Adipocyte (in vitro differentiated cells): ENCODE results near the gene MAMSTR.
A peak's percentile ranks its signal among the peaks of the same experiment; 100 is the strongest.

Experiments used
- DNase-seq: peaks from one replicate; pipeline ENCODE4 v3.0.0-alpha.2; 2015; ENCODE audit warnings: low read depth
- H3K27me3 ChIP-seq: replicated peaks from 2 replicates; pipeline ENCODE4 v1.7.0; 2013; ENCODE audit warnings: mild to moderate bottlenecking, low read length, moderate library complexity; ENCODE audit not compliant: control insufficient read depth, insufficient read depth
- H3K36me3 ChIP-seq: 2 replicates; pipeline ENCODE4 v1.7.0; 2013; ENCODE audit warnings: low read length, mild to moderate bottlenecking, moderate library complexity; ENCODE audit not compliant: control insufficient read depth, insufficient read depth, severe bottlenecking
- H3K4me1 ChIP-seq: 2 replicates; pipeline ENCODE4 v1.7.0; 2013; ENCODE audit warnings: mild to moderate bottlenecking, low read length, moderate library complexity; ENCODE audit not compliant: control insufficient read depth, insufficient read depth
- H3K4me3 ChIP-seq: 2 replicates; pipeline ENCODE4 v1.7.0; 2013; ENCODE audit warnings: mild to moderate bottlenecking, low read length, moderate library complexity
- H3K9ac ChIP-seq: 2 replicates; pipeline ENCODE4 v1.7.0; 2013; ENCODE audit warnings: mild to moderate bottlenecking, low read length, moderate library complexity
- H3K9me3 ChIP-seq: 2 replicates; pipeline ENCODE4 v1.7.0; 2013; ENCODE audit warnings: mild to moderate bottlenecking, low read length, moderate library complexity; ENCODE audit not compliant: control insufficient read depth

Gene MAMSTR

DNA sequence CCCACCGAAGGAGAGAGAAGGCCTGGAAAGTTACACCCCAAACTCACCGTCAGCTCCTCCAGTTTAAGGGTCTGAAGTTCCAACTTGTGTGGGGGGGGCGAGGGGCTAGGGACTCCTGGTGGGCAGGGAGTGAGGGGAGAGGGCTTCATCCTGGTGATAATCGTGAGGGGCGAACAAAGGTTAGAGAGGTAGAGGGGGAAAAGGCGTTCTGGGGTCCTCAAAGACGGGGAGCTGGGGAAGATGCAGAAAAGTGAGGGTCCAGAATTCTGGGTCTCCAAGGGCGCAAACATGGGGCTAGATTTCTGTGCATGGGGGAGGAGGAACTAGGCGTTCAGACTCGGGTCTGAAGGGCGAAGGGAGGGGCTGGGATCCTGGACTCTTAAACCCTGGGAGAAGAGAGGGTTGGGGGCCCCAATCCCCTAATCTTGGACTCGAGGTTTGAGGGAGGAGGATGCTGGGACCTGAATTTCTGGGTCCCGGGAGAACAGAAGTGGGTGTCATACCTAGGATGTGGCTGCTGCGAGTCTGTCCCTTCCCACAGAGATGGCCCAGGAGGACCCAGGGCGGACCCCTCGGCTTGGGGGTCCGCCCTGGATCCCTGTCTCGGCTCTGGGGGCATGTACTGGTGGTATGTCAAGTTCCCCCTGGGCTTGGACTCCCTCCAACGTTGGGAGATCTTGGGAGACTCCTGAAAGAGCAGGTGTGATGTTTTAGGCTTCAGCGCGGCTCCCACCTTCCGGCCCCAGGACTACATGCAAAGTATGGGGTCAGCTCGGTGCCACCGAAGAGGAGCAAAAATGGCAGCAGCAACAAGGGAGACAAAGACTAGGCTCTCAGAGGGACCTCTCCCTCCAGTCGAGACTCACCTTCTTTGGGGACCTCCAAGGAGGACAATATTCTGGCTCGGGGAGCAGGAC is 4.5 kb downstream of the MAMSTR start:
- DNase-seq = no peak
- H3K27me3 ChIP-seq = no peaks in the 10 kb centered on the region

DNA sequence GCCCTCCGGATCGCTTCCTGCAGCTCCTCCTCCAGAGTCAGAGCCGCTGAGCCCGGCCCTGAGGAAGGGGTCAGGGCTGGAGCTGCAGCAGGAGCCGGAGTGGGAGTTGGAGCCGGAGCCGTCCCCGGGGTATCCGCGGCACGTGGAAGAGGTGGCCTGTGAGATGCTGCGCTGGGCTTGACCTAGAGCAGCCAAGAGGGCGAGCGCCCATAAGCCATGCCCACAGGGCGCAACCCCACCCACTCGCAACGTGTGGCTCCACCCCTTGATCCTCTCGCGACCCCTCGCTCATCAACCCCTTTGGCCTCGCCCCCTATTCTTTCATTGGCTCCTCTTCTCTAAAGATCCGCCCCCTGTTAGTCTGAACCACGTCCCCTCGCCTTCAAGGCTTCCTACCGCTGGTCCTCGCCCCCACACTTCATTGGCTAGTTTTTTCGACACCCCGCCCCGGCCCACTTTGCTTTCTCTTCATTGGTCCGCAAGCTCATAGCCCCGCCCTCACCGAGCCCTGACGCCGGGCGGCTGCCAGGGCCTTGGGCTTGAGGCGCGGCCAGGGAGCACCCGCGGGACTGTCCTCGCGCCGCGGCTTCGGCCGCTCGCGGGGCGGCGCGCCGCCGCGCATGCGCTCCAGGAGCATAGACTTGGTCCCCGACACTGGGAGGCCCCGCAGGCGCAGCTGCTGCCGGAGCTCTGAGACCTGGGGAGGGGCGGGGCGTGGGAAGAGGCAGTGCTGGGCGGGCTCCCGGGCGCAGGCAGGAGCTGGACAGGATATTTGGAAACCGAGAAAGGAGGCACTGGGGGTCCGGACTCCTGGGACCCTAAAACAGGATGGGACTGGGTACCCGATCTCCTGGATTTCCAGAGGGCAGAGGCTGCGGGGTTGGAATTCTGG is 5.4 kb downstream of the MAMSTR start:
- peak overlapping the region; percentile 84 for H3K4me3 ChIP-seq
- peak; percentile 100 for DNase-seq
- H3K27me3 ChIP-seq = no peaks in the 10 kb centered on the region
- no peaks in the 10 kb centered on the region for H3K36me3 ChIP-seq
- H3K9me3 ChIP-seq = peaks cover 4% of the 10 kb centered on the region
- peak overlapping the region; percentile 90 for H3K9ac ChIP-seq
- peaks cover 28% of the 10 kb centered on the region for H3K4me1 ChIP-seq

More for the DNA sequence above, 4.5 kb downstream of the MAMSTR start:
- Histone ChIP-seq H3K4me1 (peaks cover 30% of the 10 kb centered on the region), H3K9me3 (peaks cover 4% of the 10 kb centered on the region), H3K9ac (peak overlapping the region; percentile 90), H3K4me3 (peak overlapping the region; percentile 84), H3K36me3 (no peaks in the 10 kb centered on the region)

DNA sequence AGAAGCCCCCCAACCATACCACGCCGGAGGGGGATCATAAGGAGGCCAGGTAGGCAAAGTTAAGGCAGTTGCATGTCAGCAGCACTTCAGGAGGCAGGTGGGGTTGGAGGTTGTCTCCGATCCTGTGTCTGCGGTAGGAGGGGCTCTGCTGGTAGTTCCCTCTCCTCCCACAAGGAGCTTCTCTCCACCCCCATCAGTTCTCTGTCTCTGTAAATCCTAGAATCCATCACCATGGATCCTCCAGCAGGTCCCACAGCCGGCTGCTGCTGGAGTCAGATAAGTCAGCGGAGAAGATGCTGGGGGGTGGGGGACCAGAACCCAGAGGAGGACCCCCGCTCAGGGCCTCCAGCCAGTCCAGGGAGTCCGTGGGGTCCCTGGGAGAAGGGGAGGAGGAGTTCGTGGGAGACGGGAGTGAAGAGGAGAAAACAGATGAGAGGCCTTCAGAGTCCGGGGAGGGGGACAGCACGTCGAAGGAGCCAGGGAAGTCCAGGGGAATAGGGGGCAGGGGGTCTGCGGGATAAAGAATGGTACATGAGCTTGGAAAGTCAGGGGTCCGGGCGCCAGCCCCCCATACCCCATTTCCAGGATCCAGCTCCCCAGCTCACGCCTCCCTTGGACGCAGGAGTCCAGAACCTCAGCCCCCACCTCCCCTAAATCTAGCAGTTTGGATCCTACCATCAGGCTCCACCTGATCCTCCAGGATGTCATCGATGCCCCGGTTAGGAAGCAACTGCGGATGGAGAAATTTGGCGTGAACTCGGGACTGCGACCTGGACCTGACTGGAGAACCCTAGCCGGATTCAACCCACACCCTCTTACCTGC is 6.3 kb downstream of the MAMSTR start:
- Histone ChIP-seq H3K9ac (peak overlapping the region; percentile 77), H3K27me3 (no peaks in the 10 kb centered on the region), H3K9me3 (peaks cover 4% of the 10 kb centered on the region), H3K36me3 (no peaks in the 10 kb centered on the region), H3K4me3 (peak overlapping the region; percentile 81), H3K4me1 (peaks cover 26% of the 10 kb centered on the region)
- peak; percentile 44 for DNase-seq

DNA sequence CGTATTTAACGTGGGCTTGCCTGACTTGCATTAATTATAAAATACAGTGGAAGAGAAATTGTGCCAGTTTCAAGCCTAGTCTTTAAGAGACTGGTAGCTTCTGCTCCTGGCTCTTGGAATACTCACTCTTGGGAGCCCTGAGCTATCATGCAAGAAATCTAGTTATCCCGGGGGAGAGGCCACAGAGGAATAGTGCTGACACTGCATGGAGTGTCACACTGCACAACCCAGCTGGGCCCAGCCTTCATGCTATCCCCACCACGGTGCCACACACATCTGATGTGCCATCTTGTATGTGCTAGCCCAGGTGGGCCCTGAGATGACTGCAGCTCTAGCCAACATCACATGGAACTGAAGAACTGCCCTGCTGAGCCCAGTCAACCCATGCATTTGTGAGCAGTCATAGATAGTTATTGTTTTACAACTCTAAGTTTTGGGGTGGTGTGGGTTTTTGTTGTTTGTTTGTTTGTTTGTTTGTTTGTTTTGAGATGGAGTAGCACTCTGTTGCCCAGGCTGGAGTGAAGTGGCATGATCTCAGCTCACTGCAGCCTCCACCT is 8.3 kb downstream of the MAMSTR start:
- Histone ChIP-seq H3K4me3 (no peak overlapping the region), H3K9ac (no peak overlapping the region), H3K27me3 (no peaks in the 10 kb centered on the region), H3K9me3 (peaks cover 4% of the 10 kb centered on the region), H3K36me3 (no peaks in the 10 kb centered on the region), H3K4me1 (peaks cover 20% of the 10 kb centered on the region)
- DNase-seq = no peak

DNA sequence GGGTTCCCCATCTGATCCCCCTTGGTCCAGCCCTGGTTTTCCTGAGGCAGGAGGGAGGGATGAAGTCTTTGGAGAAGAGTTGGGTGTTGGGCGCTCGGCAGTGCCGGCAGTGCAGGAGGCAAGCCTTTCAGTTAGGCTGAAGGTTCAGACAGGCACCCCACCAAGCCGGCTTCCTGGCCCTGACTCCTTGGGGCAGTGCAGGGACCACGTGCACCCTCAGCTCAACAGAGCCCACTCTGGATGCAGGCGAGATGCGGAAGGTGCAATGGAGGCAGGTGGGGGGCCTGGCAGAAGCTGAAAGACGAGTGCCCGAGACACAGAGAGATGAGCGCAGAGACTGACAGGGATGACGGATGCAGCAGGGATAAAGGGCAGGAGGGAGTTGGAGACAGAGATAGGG is 11.1 kb downstream of the MAMSTR start:
- no peak for DNase-seq
- peaks cover 4% of the 10 kb centered on the region for H3K4me1 ChIP-seq
- no peaks in the 10 kb centered on the region for H3K36me3 ChIP-seq
- H3K27me3 ChIP-seq = no peaks in the 10 kb centered on the region
- no peak overlapping the region for H3K4me3 ChIP-seq
- peaks cover 4% of the 10 kb centered on the region for H3K9me3 ChIP-seq
- no peak overlapping the region for H3K9ac ChIP-seq

DNA sequence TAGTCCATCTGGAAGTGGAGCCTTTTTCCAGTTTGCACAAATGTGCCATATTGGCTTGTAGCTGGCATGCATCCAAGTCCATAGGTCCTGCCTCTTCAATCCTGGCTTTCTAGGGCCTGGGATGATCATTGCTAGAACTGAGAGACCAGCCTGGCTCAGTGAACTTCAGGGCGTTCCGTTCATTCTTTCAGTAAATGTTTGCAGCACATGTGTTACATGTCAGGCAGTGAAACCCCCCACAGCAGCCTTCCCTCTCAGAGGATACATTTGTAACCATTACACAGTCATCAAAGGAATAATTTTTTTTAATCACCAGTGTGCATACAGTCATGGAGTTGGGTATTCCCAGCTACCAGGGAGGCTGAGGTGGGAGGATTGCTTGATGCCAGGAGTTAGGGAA is 14.1 kb downstream of the MAMSTR start:
- H3K4me3 ChIP-seq = no peak overlapping the region
- no peak for DNase-seq
- no peaks in the 10 kb centered on the region for H3K36me3 ChIP-seq
- no peaks in the 10 kb centered on the region for H3K9me3 ChIP-seq
- no peaks in the 10 kb centered on the region for H3K27me3 ChIP-seq
- H3K4me1 ChIP-seq = no peaks in the 10 kb centered on the region
- no peak overlapping the region for H3K9ac ChIP-seq

DNA sequence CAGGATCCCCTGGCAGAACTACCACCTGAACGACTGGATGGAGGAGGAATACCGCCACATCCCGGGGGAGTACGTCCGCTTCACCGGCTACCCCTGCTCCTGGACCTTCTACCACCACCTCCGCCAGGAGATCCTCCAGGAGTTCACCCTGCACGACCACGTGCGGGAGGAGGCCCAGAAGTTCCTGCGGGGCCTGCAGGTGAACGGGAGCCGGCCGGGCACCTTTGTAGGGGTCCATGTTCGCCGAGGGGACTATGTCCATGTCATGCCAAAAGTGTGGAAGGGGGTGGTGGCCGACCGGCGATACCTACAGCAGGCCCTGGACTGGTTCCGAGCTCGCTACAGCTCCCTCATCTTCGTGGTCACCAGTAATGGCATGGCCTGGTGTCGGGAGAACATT is 16.2 kb downstream of the MAMSTR start:
- no peaks in the 10 kb centered on the region for H3K27me3 ChIP-seq
- DNase-seq = no peak
- H3K9me3 ChIP-seq = no peaks in the 10 kb centered on the region
- no peaks in the 10 kb centered on the region for H3K36me3 ChIP-seq
- no peak overlapping the region for H3K9ac ChIP-seq
- peaks cover 5% of the 10 kb centered on the region for H3K4me1 ChIP-seq
- H3K4me3 ChIP-seq = no peak overlapping the region

DNA sequence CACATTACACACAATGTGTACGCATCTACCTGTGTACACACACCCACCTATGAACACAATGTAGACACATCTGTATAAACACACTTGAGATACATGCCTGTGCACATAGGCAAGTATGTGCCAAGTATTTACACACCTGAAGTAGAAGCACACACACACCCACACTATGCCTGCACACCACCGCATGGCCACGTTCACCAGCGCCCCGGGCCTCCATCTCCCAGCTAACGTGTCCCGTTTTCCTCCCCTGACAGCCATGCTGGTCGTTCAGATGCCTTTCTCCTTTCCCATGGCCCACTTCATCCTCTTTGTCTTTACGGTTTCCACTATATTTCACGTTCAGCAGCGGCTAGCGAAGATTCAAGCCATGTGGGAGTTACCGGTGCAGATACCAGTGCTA is 16.8 kb downstream of the MAMSTR start:
- Histone ChIP-seq H3K4me3 (no peak overlapping the region), H3K9me3 (no peaks in the 10 kb centered on the region), H3K4me1 (peaks cover 5% of the 10 kb centered on the region), H3K9ac (no peak overlapping the region), H3K27me3 (no peaks in the 10 kb centered on the region), H3K36me3 (no peaks in the 10 kb centered on the region)
- no peak for DNase-seq

DNA sequence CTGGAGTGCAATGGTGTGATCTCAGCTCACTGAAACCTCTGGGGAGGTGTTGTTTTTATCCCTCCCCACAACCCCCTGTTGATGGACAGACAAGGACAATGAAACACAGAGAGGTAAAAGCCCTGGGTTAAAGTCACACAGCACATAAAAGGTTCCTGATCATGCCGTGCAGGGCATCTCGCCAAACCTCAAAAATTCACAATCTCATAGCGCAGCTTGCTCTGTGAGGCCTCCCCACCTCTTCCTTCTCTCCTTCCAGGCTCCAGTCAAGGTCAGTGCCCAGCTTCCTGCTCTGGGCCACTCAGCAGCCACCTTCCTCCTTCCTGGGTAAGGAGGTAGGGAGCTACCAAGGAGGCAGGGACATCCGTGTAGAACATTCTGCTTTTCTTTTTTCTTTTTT is 21.5 kb downstream of the MAMSTR start:
- Histone ChIP-seq H3K9ac (no peak overlapping the region), H3K4me1 (peaks cover 9% of the 10 kb centered on the region), H3K9me3 (no peaks in the 10 kb centered on the region), H3K27me3 (peaks cover 12% of the 10 kb centered on the region), H3K36me3 (no peaks in the 10 kb centered on the region), H3K4me3 (no peak overlapping the region)
- peak; percentile 53 for DNase-seq

DNA sequence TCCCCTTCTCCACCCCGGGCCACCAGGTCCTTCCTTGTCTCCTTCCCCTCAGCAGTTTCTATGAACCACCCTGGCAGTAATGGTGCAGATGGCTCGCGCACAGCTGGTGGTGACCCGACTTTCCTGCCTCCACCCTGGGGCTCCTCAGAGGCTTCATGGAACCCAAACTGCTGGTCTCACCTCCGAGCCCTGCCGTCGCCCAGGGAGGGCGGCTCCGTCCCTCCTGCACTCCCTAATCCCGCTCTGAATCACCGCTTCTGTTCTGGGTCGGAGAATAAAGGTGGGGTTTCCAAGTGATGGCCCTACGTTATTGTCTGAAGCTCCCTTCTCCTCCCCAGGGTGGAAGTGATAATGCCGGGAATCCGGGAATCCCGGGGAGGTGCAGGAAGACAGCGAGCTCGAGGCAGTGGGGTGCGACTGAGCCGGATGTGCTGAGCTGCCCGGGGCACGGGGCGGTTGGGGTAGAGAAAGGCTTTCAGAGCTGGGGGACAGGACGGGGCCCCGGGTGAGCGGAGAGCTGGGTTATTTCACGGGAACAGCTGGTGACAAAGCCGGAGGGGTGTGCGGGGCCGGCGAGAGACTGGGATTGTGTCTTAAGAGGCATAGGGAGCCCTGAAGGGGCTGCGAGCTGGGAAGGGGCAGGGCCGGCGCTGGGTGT is 23.0 kb downstream of the MAMSTR start:
- DNase-seq = peak; percentile 22
- H3K4me1 ChIP-seq = peaks cover 9% of the 10 kb centered on the region
- no peaks in the 10 kb centered on the region for H3K36me3 ChIP-seq
- H3K9me3 ChIP-seq = no peaks in the 10 kb centered on the region
- H3K27me3 ChIP-seq = peaks cover 12% of the 10 kb centered on the region
- H3K9ac ChIP-seq = no peak overlapping the region
- H3K4me3 ChIP-seq = peak overlapping the region; percentile 56
